ENCODE results near the gene SLC8A1. TPM values are rescaled to one million over a fixed set of nuclear protein-coding genes. Genes with fewer than 3 reads are reported as not detected.

Gene SLC8A1
- total RNA-seq, 1 experiment from 2014 or later: 5.4 TPM

DNA sequence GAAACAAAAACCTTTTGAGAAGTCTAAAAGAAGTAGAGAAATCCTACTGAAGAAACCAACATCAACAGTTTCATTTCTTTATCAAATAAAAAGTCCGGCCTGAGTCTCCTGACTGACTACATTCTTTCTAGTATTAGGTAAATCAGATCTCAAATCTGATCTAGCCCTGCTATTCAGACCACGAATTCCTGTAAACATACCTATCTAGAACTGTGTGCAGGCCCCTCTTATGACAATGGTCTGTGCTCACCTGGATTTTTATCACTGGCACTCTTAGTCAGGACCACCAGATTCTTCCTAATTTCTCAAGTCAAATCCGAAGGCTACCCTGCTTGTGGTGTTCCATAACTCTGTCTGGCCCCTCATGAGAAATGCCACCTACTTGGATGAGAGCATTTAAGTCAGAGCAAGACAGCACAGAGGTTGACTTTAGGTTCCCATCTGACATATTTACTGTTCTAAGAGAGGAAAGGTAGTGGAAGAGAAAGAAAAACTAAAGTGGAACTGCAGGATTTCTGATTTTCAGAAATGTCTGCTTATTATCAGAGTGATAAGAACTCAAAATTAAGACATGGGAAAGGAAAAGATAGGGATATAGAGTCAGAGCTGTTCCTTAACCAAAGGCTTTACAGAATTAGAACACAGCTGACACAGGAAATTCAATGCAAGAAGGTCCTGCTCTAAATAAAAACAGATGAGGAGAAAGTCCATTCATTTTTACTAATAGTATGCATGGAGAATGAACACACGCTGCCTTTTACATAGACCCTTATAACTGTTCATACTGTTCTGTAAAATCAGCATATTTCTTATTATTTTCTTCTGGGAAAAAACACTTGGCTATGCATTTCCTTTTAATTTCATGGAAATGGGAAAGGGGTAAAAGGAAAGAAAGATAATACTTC, 56.5 kb downstream of the SLC8A1 start:
- no peak for DNase-seq (ENCODE audit: extremely low read depth, low read depth)

DNA sequence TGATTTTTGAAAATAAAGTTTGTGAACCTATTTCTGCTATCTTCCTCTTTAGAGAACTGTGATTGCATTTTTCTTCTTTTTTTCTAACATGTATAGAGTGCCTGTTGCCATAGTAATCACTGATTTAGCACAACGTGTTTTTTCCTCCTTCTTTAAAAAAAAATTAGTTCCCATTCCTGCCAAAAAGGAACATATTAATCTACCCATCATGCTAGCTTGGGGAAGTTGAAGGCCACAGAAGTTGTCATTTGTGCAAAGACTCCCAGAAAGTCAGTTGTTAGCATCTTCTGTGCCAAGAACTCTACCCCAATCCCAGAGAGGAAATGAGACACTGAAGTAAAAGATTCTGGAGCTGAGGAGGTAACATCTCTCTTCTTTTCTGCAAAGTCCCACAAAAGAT, 57.3 kb downstream of the SLC8A1 start:
- DNase-seq (ENCODE audit: extremely low read depth, low read depth): no peak

DNA sequence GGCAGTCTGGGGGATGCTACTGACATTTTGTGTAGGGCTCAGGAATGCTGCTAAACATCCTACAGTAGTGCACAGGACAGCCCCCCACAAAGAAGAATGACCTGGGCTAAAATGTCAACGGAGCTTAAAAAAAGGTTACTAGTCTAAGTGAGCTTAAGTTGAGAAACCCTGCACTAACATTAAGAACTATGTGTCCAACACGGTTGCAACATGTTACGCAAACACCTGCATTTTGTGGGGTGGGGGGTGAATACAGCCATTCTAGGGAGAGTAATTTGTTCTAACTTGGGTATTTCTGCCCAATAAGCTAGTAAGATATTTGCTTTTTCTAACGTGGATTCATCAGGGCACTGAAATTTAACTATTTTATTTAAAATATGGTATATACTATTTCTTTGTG, 57.9 kb downstream of the SLC8A1 start:
- no peak for DNase-seq (ENCODE audit: extremely low read depth, low read depth)

DNA sequence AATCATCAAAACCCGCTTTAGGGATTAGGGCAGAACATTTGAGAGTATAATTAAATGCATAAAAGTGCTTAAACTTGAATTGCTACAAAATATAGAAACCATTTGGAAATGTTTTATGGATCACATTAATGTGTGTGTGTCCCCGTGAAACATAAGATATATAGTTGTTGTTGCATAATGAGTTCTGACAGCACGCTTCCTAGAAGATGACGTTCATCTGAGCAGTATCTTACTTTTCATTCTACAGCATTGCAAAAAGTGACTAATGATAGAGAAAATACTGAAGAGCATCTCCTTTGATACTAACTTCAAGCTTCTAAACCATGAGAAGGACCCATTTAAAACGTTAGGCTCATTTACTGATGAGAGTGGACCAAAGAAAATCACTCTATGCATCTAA, 63.7 kb downstream of the SLC8A1 start:
- no peak for DNase-seq (ENCODE audit: extremely low read depth, low read depth)

DNA sequence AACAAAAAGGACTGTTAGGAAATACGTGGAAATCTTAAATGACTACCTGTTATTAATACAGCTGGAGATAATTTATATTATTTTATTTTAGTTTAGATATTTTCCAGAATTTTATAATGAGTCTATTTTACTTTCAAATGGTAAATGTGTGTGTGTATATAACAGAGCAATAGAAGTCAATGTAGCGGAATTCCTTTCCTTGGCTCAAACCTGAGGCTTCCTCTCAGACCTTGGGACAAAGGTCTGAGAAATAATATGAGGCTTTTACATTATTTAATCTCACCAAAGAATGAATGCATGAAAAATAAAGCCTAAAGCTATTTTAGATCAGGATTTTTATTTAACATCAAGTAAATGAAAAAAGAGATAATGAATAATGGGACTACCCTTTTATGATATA, 65.7 kb downstream of the SLC8A1 start:
- DNase-seq (ENCODE audit: extremely low read depth, low read depth): no peak

DNA sequence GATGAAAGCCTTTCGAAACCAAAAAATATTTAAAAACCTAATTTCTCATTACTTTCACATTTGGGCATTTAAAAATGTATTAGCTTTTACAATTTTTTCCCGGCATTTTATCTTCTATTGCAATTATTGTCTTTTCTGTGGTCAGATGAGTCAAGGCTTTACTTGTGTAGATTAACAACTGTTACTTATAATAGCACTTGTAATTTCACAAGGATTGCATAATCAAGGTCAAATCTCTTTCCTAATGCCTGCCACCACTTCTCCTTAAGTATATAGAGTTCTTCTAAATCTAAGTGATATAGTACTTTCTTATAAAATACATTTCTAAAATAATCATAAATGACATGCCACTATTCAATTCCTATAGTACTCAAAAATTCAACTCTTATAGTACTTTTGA, 67.2 kb downstream of the SLC8A1 start:
- no peak for DNase-seq (ENCODE audit: extremely low read depth, low read depth)

DNA sequence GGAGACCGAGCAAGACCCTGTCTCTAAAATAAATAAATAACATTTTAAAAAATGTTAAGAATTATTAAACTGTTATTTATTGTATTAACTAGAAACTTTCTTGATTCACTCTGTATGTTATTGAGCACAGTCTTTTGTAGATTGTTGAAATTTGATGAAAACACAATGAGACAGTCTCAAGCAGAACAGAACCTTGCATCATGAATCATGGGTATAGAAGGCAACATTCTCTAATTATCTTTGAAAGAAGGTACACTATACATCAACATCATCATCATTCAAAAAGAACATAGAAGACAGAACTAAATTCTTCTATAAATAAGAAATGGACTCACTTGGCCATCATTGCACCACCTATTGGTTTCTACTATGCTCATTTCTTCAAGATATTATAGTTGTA, 67.7 kb downstream of the SLC8A1 start:
- DNase-seq (ENCODE audit: extremely low read depth, low read depth): no peak

DNA sequence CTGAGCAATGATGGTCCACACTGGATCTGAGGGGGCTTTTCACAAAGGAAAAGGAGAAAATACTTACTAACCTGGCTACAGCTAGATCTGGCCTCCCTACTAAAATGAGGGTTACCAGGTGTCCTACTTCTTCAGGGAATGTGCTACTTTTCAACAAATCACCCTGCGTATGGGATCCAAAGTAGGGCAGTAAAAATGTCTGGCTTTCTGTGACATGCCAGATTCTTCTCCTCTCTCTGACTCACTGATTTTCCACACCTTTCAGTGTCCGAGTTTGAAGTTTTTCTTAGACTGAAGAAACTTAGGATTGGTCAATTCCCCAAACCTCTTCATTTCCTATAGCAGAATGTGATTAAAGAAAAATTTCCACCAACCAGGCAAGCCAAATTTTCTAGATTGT, 71.2 kb downstream of the SLC8A1 start:
- no peak for DNase-seq (ENCODE audit: extremely low read depth, low read depth)

DNA sequence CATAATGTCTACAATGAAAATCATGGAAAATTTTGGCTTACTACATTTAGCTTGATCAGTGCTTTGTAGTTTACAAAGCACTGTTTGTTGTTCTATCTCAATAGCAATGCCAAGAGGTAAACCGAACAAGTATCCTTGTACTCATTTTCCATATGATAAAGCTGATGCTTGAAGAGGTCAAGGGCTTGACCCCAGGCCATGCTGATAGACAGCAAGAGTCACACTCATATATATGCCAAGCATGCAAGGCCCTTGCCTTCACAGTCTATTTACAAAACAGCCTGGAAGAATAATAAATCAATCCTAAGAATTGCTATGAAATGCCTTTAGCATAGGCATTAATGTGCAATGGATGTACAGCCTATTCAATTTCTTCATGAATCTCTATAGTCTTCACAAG, 71.8 kb downstream of the SLC8A1 start:
- DNase-seq (ENCODE audit: extremely low read depth, low read depth): no peak

DNA sequence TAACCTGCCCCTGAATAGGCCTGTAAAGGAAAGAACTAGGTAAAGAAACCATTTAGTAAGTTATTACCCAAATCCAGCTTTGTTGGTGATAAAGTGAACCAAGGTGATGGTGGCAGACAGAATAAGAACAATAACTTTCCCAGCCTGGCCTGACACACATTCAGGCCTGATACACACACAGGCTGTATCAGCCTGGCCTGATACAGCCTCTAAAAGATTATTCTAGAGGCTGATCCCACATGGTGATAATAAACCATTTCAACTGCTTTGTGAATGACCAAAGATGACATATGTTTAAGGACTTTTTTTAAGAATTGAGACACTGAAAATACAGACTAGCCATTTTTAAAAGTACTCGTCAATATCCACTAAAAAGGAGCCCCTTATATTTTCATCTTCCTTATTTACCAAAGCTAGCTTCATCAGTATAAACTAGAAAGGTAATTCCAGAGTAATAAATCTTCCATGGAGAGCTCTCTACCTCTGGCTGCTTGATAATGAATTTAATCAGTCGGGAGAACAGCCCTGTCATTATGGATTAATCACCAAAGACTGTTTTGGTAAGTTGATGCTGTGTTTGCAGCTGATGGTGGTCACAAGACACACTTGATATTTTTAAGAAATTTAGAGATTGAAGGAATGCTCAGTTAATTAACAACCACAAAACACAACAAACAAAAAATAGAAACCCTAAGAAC, 77.2 kb downstream of the SLC8A1 start:
- no peak for DNase-seq (ENCODE audit: extremely low read depth, low read depth)

DNA sequence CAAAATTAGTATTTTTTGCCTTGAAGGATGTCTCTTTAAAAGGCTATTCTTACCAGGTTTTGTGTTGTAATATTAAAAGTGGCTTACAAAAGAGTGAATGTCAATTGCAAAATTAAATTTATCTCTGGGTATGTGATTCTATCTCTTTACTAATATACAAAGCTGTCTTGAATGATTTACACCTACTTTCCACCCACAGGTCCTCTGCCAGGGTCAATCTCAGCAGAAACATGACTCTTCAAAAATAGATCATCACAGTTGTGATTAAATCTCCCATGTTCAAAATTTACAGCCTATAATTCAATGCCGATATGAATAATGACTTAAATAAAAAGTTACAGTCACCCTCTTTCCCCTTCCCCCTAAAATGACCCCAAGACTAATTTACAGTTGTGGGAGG, 78.8 kb downstream of the SLC8A1 start:
- no peak for DNase-seq (ENCODE audit: extremely low read depth, low read depth)

DNA sequence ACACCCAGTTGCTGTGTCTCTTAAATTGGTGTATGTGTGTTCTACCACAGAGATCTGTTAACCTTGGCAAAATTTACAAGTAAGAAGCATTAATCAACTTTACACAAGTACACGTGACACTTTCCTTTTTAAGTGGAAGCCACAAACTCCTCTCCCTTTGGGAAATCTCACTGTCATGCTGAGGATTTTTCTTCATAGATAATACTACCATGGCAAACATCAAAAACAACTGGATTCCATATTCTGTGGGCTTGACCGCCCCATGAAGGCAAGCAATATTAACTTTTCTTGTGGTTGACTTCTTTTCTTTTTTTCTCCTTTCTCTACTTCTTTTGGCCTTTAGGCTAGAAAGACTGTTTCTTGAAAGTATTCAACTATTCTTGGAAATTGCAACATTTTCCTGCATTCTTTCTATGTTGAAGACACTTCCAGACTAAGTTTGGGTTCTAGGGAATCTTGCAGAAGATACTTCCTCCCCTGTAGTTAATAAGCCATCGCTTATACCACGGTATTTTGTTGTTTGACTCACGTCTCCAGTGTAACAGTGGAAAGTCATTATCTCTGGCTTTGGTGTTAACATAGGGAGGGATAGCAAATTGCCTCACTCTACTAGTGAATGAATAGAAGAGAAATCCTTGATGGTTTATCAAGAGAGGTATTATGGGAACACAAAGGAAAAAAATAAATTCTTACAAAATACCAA, 79.5 kb downstream of the SLC8A1 start:
- DNase-seq (ENCODE audit: extremely low read depth, low read depth): no peak

DNA sequence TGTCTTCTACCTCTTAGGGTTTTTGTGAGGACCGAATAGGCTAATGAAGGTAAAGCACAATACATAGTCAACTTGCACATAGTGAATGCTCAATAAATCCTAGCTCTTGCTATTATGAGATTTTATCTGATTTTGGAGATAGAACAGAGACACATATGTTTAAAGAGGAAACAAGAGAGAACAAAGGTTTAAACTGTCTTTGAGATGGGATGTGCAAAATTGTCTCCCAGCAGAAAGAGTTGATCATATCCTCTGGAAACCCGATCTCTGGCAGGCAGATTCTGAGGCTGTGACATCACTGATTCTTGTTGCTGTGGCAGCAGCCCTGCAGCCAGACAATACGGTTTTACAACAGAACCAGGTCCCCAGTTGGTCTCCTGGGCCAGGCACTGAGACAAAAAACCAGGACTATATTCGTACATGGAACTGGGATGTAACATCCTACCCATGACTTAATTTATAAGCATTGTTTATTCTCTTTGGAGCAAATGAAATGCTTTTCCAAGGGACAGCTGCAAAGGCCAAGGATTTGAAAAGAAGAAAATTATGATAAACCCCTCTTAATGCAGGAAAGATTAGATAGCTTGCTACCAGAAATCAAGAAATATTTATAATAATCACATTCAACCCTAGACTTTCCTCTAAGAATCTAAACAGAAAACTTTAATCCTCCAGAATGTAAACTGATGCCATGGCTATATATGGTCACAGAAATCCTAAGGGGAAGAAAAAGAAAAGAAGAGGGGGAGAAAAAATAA, 80.2 kb downstream of the SLC8A1 start:
- no peak for DNase-seq (ENCODE audit: extremely low read depth, low read depth)

DNA sequence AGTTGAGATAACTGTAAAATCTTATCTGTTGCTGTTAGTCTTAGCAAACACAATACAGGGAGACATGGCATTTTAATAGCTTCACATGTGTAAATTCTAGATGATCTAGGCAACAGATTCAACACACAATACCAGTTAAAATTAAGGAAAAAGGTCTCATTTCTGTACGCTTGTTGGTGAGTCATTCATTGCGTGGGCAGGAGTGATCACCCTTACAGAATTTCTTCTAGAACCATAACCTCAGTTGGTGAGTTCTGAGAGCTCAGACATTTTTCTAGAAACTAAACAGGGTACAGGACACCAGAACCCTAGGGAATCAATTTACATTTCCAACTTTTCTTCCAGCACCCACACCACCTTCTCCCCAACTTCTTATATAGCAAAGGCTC, 81.9 kb downstream of the SLC8A1 start:
- DNase-seq (ENCODE audit: extremely low read depth, low read depth): no peak

DNA sequence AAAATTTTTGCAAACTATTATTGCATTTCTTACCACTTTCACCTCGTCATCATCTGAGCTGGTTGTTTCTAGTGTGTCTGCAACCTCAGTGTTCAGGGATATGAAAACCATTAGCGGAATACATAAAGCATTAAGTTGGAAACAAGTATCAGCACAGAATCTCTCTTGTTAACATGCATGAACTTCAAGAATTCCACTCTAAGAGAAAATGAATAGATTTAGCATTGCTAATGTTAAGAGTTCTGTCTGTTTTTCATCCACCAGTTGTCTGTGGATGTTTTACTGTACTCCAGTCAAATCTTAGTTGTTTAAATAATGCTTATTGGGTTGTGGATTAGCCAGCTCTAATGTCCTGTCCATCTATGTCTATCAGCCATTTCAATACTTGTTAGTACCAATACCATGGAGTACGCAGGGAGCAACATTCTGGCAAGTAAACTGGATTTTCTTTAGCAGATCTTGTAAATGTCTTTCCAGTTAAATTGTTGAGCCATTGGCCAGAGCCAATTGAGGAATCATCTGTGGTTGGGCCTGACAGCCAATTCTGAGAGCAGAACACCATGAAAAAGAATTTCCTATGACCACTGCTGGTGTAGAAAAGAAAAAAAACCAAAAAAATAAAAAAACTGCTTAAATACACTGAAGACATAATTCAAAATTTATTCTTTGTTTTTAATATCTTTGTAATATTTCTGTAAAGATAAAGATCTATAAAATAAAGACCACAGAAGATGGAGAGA, 82.5 kb downstream of the SLC8A1 start:
- no peak for DNase-seq (ENCODE audit: extremely low read depth, low read depth)

DNA sequence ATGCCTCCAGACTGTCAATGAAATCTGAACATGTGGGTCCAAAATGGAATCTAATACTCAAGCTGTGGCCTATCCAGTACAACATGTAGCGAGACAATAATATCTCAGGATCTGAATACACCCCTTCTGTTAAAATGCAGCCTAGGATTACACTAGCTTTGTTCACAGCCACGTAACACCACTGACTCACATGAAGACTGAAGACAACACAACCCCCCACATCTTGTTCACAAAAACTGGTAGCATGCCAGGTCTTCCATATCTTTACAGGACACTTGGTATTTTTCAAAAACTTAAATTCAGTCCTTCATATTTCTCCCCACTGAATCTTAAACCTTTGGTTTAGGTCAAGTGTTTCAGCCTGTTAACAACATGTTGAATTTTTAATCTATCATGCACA, 84.2 kb downstream of the SLC8A1 start:
- DNase-seq (ENCODE audit: extremely low read depth, low read depth): no peak

DNA sequence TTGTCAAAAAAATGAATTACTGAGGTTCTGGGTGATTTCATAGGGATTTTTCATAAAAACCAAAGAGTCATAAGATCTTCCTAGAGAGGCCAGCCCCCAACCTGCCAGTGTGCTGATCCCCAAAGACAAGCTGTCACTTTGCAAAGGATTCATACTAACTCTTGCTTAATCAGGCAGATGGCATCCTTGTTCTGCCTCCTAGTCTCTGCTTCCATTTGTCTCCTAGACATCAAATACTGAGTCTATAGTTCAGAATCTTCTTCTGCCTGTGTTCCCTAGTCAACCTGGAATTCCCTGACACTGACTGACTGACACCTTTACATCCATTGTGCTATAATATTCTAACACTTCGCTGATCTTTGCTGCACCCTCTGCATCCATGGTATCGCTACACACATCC, 84.9 kb downstream of the SLC8A1 start:
- no peak for DNase-seq (ENCODE audit: extremely low read depth, low read depth)

DNA sequence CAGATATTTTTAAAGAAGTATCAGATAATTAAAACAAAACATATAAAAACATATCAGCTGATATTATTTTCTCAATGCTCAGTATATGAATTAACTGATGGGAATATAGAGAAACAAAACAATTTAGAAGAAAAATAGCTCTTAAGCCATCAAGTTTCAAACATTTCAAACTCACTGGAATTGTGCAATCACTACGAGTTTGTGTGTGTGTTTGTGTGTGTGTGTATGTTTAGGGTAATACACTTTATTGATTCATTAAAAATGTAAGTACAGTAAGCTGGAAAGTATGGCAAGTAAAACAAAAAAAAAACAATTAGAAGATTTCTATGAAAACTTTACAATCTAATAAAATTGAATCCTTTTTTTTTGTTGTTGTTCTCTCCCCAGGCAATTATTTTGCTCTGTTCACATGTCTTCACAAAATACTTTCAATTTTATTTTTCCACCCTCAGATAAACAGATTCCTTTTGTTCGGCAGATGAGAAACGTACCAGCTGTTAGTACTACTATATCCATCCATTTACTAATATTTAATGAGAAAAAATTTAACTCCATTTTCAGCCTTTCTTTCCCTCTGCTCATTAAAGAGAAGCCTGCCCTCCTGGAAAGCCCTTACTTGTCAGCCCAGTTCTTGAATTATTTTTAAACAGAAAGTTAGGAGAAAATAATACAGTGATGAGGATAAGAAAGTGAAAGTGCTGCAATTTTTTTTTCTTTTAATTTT, 87.6 kb downstream of the SLC8A1 start:
- DNase-seq (ENCODE audit: extremely low read depth, low read depth): no peak

DNA sequence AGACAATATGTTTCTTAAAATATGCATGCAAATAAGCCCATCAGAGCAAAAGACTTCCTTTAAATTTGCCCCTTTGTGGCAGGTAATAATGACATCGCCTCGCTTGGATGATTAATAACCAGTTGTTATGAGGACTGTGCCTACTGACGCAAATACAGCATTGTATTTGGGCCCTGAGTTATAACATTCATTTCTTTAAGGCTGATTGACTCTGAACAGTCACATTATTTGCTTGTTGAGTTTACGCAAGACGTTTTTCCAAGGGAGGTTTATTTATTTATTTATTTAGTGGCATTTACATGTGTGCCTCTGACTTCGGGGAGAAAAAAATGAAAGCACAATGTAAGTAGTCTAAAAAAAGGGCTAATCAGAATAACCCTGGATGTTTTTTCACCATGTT, 88.3 kb downstream of the SLC8A1 start:
- DNase-seq (ENCODE audit: extremely low read depth, low read depth): peak; percentile 63

DNA sequence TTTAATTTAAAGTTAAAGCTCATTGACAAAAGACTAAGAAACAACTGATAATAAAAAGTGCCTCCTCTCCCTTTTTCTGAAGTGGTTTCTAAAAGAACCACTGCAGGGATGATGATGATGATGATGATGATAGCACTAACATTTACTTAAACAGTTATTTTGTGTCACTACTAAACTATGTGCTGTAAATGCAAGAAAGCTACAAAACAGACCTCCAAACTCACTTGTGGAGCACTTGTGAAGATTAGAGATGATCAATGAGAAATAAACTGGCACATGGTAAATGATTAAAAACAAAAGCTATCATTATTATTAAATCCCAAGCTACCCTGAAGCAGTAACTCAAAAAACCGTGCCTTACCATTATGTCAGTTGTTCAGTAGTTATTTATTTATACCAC, 88.7 kb downstream of the SLC8A1 start:
- no peak for DNase-seq (ENCODE audit: extremely low read depth, low read depth)

Data from NCI-H460 (cell line).